GM12874 (cell line): Measurements from ENCODE around the gene ISL1.

Experiments
- CTCF ChIP-seq: IDR thresholded peaks from 2 replicates; pipeline ENCODE4 v1.5.1; 2011; ENCODE audit warnings: low read depth, mild to moderate bottlenecking, control low read depth, low read length, moderate library complexity; ENCODE audit not compliant: insufficient read depth

Gene ISL1

GRCh38 chr5:51389288-51389576 is 6.0 kb downstream of the ISL1 start:
- no peak for TF ChIP-seq CTCF

GRCh38 chr5:51389577-51390463 is 6.6 kb downstream of the ISL1 start:
- TF ChIP-seq CTCF, result no peak

- no peak for TF ChIP-seq CTCF
Measured at GRCh38 chr5:51391175-51391574, 7.9 kb downstream of the ISL1 start.

GRCh38 chr5:51392689-51393199 is 9.5 kb downstream of the ISL1 start:
- TF ChIP-seq CTCF, result no peak

- no peak for TF ChIP-seq CTCF
Measured at GRCh38 chr5:51394609-51395008, 11.4 kb downstream of the ISL1 start.

GRCh38 chr5:51395245-51395644 is 12.0 kb downstream of the ISL1 start:
- no peak for TF ChIP-seq CTCF

- TF ChIP-seq CTCF, result no peak
Measured at GRCh38 chr5:51395666-51396356, 12.6 kb downstream of the ISL1 start.
